ENCODE data around the gene ANGPTL4. TPM values are rescaled to one million over a fixed set of nuclear protein-coding genes. Genes with fewer than 3 reads are reported as not detected.
"Not testable (repeated sequence)": the region's sequence is repeated elsewhere in the genome, so short reads cannot be mapped to it uniquely, and the experiment has no call there.

ANGPTL4 gene
- total RNA-seq, 1 experiment from 2014 or later, result 0.20 TPM

DNA sequence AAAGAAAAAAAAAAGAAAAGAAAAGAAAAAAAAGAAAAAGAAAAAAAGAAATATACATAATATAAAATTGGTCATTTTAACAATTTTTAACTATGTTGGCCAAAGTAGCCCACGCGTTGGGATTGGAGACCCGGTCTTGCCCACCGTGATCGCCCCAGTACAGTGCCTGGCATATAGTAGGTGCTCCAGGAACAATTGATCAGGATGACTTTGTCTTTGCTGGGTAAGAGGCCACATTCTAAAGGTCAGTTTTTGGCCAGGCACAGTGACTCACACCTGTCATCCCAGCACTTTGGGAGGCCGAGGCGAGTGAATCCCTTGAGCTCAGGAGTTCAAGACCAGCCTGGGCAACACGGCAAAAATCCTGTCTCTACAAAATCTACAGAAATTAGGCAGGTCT lies 3.8 kb upstream of the ANGPTL4 start:
- DNase-seq (ENCODE audit: low spot score), result no peak

DNA sequence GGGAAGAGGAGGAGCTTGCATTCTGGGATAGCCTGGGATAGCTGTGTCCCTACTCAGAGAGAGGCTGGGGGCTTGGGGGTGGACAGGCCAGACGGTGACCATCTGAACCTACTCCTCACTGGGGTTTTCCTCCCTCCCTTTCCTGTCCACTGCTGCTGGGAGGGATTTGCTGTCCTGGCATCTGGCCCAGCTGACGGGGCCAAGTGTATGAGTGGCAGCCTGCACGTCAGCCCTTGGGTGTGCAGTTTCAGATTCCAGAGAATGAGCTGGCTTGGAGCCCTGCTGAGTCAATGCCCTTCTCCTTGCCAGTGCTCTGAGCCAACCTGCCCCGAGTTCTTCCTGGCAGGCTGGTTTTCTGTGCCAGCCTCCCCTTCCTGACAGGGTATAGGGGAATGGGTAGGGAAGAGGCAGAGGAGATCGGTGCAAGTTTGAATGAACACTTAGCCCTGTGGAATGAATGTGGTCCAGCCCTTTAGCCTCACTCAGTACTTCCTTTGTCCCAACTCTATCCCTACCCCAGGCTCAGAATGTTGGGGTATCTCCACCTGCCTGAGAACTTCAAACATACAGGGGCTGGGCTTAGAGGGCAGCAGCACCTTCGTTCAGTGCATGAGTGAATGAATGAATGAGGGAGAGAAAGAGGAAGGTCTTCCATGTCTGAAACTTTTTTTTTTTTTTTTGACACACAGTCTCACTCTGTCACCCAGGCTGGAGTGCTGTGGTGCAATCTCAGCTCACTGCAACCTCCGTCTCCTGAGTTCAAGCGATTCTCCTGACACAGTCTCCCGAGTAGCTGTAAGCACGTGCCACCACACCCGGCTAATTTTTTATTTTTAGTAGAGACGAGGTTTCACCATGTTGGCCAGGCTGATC lies 1.8 kb upstream of the ANGPTL4 start:
- peak; percentile 92 for DNase-seq (ENCODE audit: low spot score)

DNA sequence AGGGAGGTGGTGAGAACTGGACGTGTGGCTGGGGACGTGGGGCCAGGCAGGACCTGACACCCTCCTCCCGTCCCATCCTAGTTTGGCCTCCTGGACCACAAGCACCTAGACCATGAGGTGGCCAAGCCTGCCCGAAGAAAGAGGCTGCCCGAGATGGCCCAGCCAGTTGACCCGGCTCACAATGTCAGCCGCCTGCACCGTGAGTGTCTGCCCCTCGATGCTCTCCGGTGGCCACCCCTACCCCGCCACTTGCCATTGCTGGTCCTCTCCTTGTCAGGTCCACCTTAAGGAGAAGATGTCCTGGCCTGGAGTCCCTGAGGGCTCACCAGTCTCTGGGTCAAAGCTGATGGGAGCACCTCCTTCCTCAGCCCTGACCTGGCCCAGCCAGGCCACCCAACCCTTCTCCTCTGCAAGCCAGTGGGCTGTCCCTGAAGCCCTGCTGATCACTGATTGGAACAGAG lies 2.2 kb downstream of the ANGPTL4 start:
- no peak for DNase-seq (ENCODE audit: low spot score)

DNA sequence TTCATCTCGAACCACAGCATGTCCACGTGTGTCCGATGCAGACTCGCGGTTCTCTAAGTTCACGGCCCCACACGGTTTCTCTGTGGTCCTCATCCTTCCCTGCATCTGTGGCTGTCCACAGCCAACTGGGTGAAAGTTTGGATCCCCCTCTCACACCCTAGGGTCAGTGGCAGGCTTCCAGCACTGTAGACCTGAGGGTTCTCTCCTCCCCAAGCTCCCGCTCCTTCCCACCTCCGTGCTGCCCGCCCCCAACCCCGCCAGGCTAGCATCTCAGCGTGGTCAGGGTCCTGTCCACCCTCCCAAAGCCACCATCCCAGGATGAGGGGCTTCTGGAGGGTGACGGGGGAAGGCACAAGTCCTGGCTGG lies 3.0 kb downstream of the ANGPTL4 start:
- no peak for DNase-seq (ENCODE audit: low spot score)

DNA sequence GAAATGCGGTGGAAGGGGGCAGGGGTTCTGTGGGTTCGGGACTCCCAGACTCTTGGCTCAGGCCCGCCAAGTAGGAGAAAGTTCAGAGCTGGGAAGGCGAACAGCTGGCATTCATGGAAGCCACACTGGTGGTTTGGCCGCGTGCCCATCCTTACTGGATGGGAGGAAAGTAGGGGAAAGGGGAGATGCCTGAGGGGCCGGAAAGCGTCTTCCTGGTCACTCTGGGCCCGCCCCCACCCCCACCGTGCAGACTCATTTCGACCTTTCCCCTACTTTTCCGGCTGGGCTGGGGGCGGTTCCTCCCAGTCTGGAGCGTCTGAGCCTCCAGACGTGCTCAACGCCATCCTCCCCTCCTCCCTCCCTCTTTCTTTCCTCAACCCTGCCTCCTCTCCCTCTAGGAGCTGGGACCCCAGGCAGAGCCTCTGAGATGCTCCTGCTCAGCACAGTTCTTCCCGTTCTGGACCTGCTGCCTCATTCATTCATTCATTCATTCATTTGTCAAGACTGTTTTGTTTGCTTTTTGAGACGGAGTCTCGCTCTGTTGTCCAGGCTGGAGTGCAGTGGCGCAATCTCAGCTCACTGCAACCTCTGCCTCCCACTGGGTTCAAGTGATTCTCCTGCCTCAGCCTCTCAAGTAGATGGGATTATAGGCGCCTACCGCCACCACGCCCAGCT lies 3.5 kb downstream of the ANGPTL4 start:
- DNase-seq (ENCODE audit: low spot score), result peak; percentile 76

DNA sequence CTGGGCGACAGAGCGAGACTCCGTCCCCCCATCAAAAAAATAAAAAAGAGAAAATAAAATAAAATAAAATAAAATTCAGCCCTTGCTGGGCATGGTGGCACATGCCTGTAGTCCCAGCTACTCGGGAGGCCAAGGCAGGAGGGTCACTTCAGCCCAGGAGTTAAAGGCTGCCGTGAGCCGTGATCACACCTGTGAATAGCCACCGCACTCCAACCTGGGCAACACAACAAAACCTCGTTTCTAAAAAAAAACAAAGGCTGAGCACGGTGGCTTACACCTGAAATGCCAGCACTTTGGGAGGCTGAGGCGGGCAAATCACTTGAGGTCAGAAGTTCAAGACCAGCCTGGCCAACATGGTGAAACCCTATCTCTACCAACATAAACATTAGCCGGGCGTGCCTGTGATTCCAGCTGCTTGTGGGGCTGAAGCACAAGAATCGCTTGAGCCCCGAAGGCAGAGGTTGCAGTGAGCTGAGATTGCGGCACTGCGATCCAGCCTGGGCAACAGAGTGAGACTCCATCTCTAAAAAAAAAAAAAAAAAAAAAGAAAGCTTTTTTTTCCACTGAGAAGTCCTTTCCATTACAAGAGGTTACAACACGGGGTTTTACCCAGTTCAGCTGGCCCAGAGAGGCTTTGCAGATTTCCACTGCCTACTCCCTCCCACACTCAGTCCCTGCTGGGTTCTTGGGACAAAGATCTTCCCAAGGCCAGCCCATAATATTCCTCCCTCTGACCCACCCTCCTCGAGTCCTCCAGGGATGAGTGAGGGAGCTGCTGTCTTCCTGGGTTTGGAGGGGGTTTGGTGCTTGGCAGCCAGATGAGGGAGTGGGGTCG lies 6.4 kb downstream of the ANGPTL4 start:
- DNase-seq (ENCODE audit: low spot score), result no peak

DNA sequence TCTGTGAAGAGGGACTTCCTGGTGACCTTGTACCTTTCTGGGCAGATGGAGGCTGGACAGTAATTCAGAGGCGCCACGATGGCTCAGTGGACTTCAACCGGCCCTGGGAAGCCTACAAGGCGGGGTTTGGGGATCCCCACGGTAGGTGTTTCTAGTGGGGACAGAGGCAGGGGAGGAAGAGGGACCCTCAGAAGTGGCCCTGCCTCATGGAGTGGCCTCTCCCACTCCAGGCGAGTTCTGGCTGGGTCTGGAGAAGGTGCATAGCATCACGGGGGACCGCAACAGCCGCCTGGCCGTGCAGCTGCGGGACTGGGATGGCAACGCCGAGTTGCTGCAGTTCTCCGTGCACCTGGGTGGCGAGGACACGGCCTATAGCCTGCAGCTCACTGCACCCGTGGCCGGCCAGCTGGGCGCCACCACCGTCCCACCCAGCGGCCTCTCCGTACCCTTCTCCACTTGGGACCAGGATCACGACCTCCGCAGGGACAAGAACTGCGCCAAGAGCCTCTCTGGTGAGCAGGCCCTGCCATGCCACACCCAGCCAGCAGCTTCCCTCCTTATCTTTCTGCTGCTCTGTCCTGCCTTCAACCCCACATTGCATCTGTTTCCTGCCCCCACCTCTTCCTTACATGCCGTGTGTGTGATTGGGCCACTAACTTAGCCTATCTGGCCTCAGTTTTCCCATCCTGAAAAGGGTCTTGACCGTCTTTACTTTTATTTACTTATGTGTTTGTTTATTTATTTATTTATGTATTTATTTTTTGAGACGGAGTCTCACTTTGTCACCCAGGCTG lies 7.3 kb downstream of the ANGPTL4 start:
- no peak for DNase-seq (ENCODE audit: low spot score)

DNA sequence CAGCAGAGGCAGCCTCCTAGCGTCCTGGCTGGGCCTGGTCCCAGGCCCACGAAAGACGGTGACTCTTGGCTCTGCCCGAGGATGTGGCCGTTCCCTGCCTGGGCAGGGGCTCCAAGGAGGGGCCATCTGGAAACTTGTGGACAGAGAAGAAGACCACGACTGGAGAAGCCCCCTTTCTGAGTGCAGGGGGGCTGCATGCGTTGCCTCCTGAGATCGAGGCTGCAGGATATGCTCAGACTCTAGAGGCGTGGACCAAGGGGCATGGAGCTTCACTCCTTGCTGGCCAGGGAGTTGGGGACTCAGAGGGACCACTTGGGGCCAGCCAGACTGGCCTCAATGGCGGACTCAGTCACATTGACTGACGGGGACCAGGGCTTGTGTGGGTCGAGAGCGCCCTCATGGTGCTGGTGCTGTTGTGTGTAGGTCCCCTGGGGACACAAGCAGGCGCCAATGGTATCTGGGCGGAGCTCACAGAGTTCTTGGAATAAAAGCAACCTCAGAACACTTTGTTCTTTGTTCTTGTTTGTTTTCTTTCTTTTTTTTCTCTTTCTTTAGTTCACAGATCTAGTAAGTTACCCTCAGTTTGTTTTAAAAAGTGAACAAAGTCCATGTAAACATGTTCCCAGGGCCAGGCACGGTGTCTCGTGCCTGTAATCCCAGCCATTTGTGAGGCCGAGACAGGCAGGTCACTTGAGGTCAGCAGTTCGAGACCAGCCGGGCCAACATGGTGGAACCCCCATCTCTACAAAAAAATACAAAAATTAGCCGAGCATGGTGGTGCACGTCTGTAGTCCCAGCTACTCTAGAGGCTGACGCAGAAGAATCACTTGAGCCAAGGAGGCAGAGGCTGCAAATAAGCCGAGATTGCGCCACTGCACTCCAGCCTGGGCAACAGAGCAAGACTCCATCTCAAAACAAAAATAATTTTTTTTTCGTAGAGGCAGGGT lies 10.2 kb downstream of the ANGPTL4 start:
- no peak for DNase-seq (ENCODE audit: low spot score)

DNA sequence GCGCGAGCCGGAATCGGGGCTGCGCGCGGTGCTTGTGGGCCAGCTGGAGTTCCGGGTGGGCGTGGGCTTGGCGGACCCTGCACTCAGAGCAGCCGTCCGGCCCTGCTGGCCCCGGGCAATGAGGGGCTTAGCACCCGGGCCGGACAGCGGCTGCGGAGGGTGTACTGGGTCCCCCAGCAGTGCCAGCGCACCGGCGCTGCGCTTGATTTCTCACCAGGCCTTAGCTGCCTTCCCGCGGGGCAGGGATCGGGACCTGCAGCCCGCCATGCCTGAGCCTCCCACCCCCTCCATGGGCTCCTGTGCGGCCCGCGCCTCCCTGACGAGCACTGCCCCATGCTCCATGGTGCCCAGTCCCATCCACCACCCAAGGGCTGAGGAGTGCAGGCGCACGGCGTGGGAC lies 11.8 kb downstream of the ANGPTL4 start:
- DNase-seq (ENCODE audit: low spot score), result not testable (repeated sequence)

DNA sequence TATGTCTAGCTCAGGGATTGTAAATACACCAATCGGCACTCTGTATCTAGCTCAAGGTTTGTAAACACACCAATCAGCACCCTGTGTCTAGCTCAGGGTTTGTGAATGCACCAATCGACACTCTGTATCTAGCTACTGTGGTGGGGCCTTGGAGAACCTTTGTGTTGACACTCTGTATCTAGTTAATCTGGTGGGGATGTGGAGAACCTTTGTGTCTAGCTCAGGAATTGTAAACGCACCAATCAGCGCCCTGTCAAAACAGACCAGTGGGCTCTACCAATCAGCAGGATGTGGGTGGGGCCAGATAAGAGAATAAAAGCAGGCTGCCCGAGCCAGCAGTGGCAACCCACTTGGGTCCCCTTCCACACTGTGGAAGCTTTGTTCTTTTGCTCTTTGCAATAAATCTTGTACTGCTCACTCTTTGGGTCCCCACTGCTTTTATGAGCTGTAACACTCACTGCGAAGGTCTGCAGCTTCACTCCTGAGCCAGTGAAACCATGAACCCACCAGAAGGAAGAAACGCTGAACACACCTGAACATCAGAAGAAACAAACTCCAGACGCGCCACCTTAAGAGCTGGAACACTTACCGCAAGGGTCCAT lies 12.5 kb downstream of the ANGPTL4 start:
- not testable (repeated sequence) for DNase-seq (ENCODE audit: low spot score)

DNA sequence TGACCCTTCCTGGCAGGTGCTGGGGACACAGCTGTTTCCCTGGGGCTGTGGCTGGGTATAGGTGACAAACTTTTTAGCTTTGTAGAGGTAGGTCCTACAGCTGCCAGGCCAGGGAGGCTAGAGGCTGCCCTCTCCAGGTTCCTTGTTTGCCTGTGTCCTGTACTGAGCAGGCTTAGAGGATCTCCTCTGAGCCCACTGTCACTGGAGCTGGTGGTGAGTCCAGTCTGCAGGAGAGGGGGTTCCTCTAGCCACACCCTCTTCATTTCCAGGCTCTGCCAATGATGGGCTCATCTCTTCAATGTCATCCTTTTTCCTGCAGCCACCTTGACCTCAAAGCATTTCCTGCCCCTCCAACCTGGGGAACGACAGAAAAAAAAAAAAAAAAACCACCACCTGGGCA lies 13.6 kb downstream of the ANGPTL4 start:
- DNase-seq (ENCODE audit: low spot score), result no peak

DNA sequence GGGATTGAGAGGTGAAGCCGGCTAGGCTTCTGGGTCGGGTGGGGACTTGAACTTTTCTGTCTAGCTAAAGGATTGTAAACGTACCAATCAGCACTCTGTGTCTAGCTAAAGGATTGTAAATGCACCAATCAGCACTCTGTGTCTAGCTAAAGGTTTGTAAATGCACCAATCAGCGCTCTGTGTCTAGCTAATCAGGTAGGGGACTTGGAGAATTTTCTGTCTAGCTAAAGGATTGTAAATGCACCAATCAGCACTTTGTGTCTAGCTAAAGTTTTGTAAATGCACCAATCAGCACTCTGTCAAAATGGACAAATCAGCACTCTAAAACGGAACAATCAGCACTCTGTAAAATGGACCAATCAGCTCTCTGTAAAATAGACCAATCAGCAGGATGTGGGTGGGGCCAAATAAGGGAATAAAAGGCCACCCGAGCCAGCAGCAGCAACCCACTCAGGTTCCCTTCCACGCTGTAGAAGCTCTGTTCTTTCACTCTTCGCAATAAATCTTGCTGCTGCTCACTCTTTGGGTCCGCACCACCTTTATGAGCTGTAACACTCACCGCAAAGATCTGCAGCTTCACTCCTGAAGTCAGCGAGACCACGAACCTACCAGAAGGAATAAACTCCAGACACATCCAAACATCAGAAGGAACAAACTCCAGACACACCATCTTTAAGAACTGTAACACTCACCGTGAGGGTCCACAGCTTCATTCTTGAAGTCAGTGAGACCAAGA lies 15.4 kb downstream of the ANGPTL4 start:
- not testable (repeated sequence) for DNase-seq (ENCODE audit: low spot score)

DNA sequence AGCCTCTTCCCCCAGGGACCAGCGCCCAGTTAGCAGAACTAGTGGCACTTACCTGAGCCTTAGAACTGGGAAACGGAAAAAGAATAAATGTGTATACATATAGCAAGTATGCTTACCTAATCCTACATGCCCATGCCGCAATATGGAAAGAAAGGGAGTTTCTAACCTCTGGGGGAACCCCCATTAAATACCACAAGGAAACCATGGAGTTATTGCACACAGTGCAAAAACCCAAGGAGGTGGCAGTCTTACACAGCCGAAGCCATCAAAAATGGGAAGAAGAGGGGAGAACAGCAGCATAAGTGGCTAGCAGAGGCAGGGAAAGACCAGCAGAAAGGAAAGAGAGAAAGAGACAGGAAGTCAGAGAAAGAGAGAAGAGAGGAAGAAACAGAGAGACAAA lies 20.6 kb downstream of the ANGPTL4 start:
- not testable (repeated sequence) for DNase-seq (ENCODE audit: low spot score)

DNA sequence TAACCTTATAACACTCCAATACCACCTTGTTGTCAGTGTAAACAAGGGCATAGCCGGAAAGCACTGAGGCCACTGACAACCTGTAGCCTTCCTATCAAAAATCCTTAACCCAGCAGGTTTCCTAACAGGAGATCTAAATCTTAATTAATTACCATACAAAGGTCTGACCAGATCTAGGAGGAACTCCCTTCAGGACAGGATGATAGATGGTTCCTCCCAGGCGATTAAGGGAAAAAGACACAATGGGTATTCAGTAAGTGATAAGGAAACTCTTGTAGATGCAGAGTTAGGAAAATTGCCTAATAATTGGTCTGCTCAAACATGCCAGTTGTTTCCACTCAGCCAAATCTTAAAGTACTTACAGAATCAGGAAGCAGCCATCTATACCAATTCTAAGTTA lies 21.1 kb downstream of the ANGPTL4 start:
- DNase-seq (ENCODE audit: low spot score), result not testable (repeated sequence)

DNA sequence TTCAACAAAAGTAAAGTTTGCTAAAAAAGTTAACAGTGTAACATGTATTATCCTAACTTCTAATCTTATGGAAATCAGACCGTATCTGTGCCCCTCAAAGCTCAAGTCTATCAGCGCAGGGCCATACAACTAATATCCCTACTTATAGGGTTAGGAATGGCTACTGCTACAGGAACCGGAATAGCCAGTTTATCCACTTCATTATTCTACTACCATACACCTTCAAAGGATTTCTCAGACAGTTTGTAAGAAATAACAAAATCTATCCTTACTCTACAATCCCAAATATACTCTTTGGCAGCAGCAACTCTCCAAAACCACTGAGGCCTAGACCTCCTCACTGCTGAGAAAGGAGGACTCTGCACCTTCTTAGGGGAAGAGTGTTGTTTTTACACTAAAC lies 21.6 kb downstream of the ANGPTL4 start:
- DNase-seq (ENCODE audit: low spot score), result peak; percentile 68

DNA sequence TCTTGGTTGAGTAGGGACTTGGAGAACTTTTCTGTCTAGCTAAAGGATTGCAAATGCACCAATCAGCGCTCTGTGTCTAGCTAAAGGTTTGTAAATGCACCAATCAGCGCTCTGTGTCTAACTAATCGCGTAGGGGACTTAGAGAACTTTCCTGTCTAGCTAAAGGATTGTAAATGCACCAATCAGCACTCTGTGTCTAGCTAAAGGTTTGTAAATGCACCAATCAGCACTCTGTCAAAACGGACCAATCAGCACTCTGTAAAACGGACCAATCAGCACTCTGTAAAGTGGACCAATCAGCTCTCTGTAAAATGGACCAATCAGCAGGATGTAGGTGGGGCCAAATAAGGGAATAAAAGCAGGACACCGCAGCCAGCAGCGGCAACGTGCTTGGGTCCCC lies 22.5 kb downstream of the ANGPTL4 start:
- DNase-seq (ENCODE audit: low spot score), result not testable (repeated sequence)

DNA sequence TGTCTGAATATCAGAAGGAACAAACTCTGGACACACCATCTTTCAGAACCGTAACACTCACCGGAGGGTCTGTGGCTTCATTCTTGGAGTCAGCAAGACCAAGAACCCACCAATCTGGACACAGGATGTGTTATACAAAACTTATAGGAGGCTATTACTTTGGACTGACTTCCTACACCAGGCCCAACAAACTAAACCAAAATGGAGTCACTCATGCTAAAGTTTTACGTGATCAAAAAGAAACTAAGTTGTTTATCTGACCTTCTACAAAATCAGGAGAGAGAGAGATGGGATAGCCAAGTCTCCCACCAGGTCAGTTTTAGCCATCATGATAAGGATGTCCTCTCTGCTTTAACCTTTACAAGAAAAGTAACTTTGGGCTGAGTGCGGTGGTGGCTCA lies 23.0 kb downstream of the ANGPTL4 start:
- no peak for DNase-seq (ENCODE audit: low spot score)

DNA sequence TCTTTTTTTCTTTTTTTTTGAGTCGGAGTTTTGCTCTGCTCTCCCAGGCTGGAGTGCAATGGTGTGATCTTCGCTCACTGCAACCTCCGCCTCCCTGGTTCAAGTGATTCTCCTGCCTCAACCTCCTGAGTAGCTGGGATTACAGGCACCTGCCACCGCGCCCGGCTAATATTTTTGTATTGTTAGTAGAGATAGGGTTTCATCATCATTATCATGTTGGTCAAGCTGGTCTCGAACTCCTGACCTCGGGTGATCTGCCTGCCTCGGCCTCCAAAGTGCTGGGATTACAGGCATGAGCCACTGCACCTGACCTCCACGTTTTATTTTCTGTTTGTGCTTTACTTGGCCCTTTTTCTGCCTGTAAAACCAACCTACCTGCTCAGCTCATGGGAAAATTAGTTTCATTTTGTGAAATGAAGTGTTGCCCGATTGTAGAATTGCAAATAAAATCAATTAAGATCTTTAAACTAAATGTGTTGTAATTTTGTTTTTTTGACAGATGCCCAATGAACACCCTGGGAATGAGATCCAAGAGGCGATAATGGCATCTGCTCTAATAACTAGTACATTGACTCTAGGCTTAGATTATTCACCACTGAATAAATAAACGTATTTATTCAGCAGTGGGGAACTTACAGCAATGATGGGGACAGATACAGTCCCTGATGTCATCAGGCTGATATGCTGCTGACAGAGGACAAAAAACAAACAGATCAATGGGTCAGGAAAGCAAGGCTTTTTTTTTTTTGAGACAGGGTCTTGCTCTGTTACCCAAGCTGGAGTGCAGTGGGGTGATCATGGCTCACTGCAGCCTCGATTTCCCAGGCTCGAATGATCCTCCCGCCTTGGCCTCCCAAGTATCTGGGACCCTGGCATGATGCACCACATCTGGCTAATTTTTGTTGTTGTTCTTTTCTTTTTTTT lies 24.0 kb downstream of the ANGPTL4 start:
- DNase-seq (ENCODE audit: low spot score), result no peak
